22Rv1 (cell line): ENCODE measurements around the gene STAMBPL1.

Experiments
- CTCF ChIP-seq: fragments of 450-650 bp; IDR thresholded peaks from 2 replicates; pipeline ENCODE4 v1.5.1; 2017; ENCODE audit warnings: mild to moderate bottlenecking
- ZFX ChIP-seq: fragments of 450-650 bp; IDR thresholded peaks from 2 replicates; pipeline ENCODE4 v1.6.1; 2017; ENCODE audit warnings: antibody characterized with exemption, borderline replicate concordance

GRCh38 chr10:88931548-88931947 is 51.5 kb downstream of the STAMBPL1 start:
- no peak for TF ChIP-seq CTCF
- TF ChIP-seq ZFX: no peak
